ENCODE data around the gene MYH14. TPM values are rescaled to one million over a fixed set of nuclear protein-coding genes. Genes with fewer than 3 reads are reported as not detected.

The MYH14 gene
- total and polyA plus RNA-seq, 9 of the 15 experiments (the other 6 are each of a cell fraction or from before 2014, with no cell fraction given), result 0.04 to 0.86 (median 0.19) TPM; not detected in 2

DNA sequence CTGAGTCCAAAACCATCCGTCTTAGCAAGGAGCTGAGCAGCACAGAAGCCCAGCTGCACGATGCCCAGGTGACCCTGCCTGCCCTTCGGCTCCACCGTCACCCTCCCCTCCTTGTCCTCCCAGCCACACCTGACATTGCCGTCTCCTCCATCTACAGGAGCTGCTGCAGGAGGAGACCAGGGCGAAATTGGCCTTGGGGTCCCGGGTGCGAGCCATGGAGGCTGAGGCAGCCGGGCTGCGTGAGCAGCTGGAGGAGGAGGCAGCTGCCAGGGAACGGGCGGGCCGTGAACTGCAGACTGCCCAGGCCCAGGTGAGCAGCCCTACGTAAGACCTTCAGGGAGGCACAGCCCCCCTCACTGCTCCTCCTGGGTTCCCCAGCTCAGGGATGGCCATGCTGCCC is 76.7 kb downstream of the MYH14 start:
- BruUV-seq (replicated peaks), result no TSS peak
- Histone ChIP-seq H3K27me3 (ENCODE audit: control insufficient read depth in 2 of 2, insufficient read depth in 2 of 2, low read length in 2 of 2) (peaks cover 8 to 38% of the 10 kb centered on the region in 2 experiments; a peak in 4 of 5 replicates), H3K27ac (ENCODE audit: extremely low read depth, low read depth, low read length) (no peak overlapping the region), H3K79me2 (ENCODE audit: control insufficient read depth, insufficient read depth, low read length) (no peaks in the 10 kb centered on the region), H3K9me1 (ENCODE audit: control insufficient read depth, insufficient read depth, low read length) (peaks cover 2% of the 10 kb centered on the region), H2AFZ (ENCODE audit: low read depth, low read length) (no peak overlapping the region), H3K36me3 (ENCODE audit: control insufficient read depth, insufficient read depth, low read length) (no peaks in the 10 kb centered on the region), H3K9ac (ENCODE audit: insufficient read depth in 1 of 2, low read depth in 2 of 2, low read length in 2 of 2) (peak overlapping the region in 1 of 2 experiments; percentile 52; a peak in 2 of 4 replicates), H4K20me1 (replicated peaks; ENCODE audit: control insufficient read depth, insufficient read depth, low read length) (no peaks in the 10 kb centered on the region), H3K9me3 (replicated peaks; ENCODE audit: control insufficient read depth, insufficient read depth, low read depth, low read length) (no peaks in the 10 kb centered on the region; the same call in 1 of the 2 replicates), H3K4me2 (ENCODE audit: insufficient read depth, low read length) (no peak overlapping the region), H3K4me3 (no peak overlapping the region), H3K4me1 (replicated peaks in 1 of 2; ENCODE audit: control insufficient read depth in 2 of 2, insufficient read depth in 2 of 2, low read length in 2 of 2) (peaks cover 0 to 23% of the 10 kb centered on the region in 2 experiments; a peak in 2 of 5 replicates)
- ChIA-PET CTCF (ENCODE audit: low intra/inter-chr PET ratio) (no interaction called here), POLR2A (interaction anchor here (0.6 kb wide), 1 partner anchor 215 kb away, joined by 3 read pairs; no protein-coding TSS in a partner anchor)
- TF ChIP-seq PHF8 (IDR thresholded peaks at IDR 0.05; ENCODE audit: borderline replicate concordance, low read length), result no peak
- TF ChIP-seq MAZ (CRISPR knock-in tag; conservative IDR thresholded peaks at IDR 0.05 in 1 of 2, IDR thresholded peaks at IDR 0.05 in 1 of 2), result no peak
- TF ChIP-seq SPI1 (IDR thresholded peaks at IDR 0.05; ENCODE audit: borderline replicate concordance, low read depth, low read length), result no peak
- TF ChIP-seq, protein P1, sequence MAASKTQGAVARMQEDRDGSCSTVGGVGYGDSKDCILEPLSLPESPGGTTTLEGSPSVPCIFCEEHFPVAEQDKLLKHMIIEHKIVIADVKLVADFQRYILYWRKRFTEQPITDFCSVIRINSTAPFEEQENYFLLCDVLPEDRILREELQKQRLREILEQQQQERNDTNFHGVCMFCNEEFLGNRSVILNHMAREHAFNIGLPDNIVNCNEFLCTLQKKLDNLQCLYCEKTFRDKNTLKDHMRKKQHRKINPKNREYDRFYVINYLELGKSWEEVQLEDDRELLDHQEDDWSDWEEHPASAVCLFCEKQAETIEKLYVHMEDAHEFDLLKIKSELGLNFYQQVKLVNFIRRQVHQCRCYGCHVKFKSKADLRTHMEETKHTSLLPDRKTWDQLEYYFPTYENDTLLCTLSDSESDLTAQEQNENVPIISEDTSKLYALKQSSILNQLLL (CRISPR knock-in tag; IDR thresholded peaks at IDR 0.05; ENCODE audit: borderline replicate concordance), result no peak
- no peak for TF ChIP-seq ZNF263 (CRISPR knock-in tag; IDR thresholded peaks at IDR 0.05; ENCODE audit: borderline replicate concordance)
- no peak for FAIRE-seq
- intact Hi-C loops (cut with micrococcal nuclease), result no loop called here
- ATAC-seq, result no peak
- WGBS (ENCODE audit: insufficient coverage, low coverage, missing lambda C conversion rate), result 8% methylated on average over 13 of the region's 14 CpGs
- in situ Hi-C loops (cut with MboI), result no loop called here
- no peak for DNase-seq (ENCODE audit: extremely low read depth in 1 of 4, low spot score in 3 of 4)

Data from K562 (cell line).